Activated T-helper 2 cell treated with anti-CD3 and anti-CD28 coated beads, Interferon-gamma antibody, Interleukin-2, Interleukin-4, amounts not matched to agents 10 μg/mL and 5 μg/mL and 100 μg/mL, durations not matched to agents 14 hours and 24 hours and 36 hours (primary cell): ENCODE measurements around the gene CLEC17A. TPM values are rescaled to one million over a fixed set of nuclear protein-coding genes. Genes with fewer than 3 reads are reported as not detected.
"Not testable (repeated sequence)": the region's sequence is repeated elsewhere in the genome, so short reads cannot be mapped to it uniquely, and the experiment has no call there.

Experiments
- DNase-seq: peaks from one replicate; pipeline ENCODE4 v3.0.0; 2021; ENCODE audit warnings: low spot score
- H3K27ac Mint-ChIP-seq: one replicate; pipeline ENCODE4 v1.8.0; 2021; ENCODE audit warnings: mixed read lengths
- H3K27me3 Mint-ChIP-seq: one replicate; pipeline ENCODE4 v1.8.0; 2021; ENCODE audit warnings: low read depth, mixed read lengths
- H3K36me3 Mint-ChIP-seq: one replicate; pipeline ENCODE4 v1.8.0; 2021; ENCODE audit warnings: low read depth, mixed read lengths
- H3K4me1 Mint-ChIP-seq: one replicate; pipeline ENCODE4 v1.8.0; 2021; ENCODE audit warnings: low read depth, mixed read lengths
- H3K4me3 Mint-ChIP-seq: one replicate; pipeline ENCODE4 v1.8.0; 2021; ENCODE audit warnings: low read depth, mild to moderate bottlenecking, moderate library complexity, mixed read lengths
- H3K9me3 Mint-ChIP-seq: one replicate; pipeline ENCODE4 v1.8.0; 2021; ENCODE audit warnings: mixed read lengths
- intact Hi-C: fragments of 100-400 bp; cut with micrococcal nuclease; formaldehyde crosslinking; loops from one replicate; pipeline ENCODE4 v1.15.1; 2023
- total RNA-seq: library from RNA; stranded (reverse); gene quantifications from 2 replicates; pipeline ENCODE4 v1.2.3, GENCODE V29; 2022

Gene CLEC17A
- total RNA-seq, 1 donor from 2014 or later: 0.14 TPM

GRCh38 chr19:14612657-14613056 lies 29.8 kb downstream of the CLEC17A start:
- intact Hi-C loops: no loop called here
- Mint-ChIP-seq H3K4me3 (no peak overlapping the region), H3K27ac (no peak overlapping the region), H3K27me3 (no peaks in the 10 kb centered on the region), H3K9me3 (no peaks in the 10 kb centered on the region), H3K4me1 (no peaks in the 10 kb centered on the region), H3K36me3 (no peaks in the 10 kb centered on the region)
- no peak for DNase-seq

GRCh38 chr19:14613399-14614098 lies 30.7 kb downstream of the CLEC17A start:
- H3K27ac Mint-ChIP-seq, H3K9me3 Mint-ChIP-seq, H3K4me3 Mint-ChIP-seq, H3K27me3 Mint-ChIP-seq, intact Hi-C loops, H3K4me1 Mint-ChIP-seq, DNase-seq, H3K36me3 Mint-ChIP-seq: not testable (repeated sequence)

- H3K9me3 Mint-ChIP-seq: peaks cover 4% of the 10 kb centered on the region
- H3K4me1 Mint-ChIP-seq: no peaks in the 10 kb centered on the region
- H3K27me3 Mint-ChIP-seq: no peaks in the 10 kb centered on the region
- H3K4me3 Mint-ChIP-seq: no peak overlapping the region
- no peak overlapping the region for H3K27ac Mint-ChIP-seq
- no peak for DNase-seq
- no peaks in the 10 kb centered on the region for H3K36me3 Mint-ChIP-seq
- intact Hi-C loops: no loop called here
These were observed 31.2 kb downstream of the CLEC17A start for GRCh38 chr19:14614099-14614412.

GRCh38 chr19:14615623-14616022 lies 32.7 kb downstream of the CLEC17A start:
- H3K9me3 Mint-ChIP-seq: peaks cover 15% of the 10 kb centered on the region
- no peak for DNase-seq
- intact Hi-C loops: no loop called here
- no peaks in the 10 kb centered on the region for H3K27me3 Mint-ChIP-seq
- H3K27ac Mint-ChIP-seq: no peak overlapping the region
- H3K4me1 Mint-ChIP-seq: no peaks in the 10 kb centered on the region
- H3K36me3 Mint-ChIP-seq: no peaks in the 10 kb centered on the region
- no peak overlapping the region for H3K4me3 Mint-ChIP-seq

- Mint-ChIP-seq H3K4me1 (no peaks in the 10 kb centered on the region), H3K9me3 (peaks cover 15% of the 10 kb centered on the region), H3K27me3 (no peaks in the 10 kb centered on the region), H3K36me3 (no peaks in the 10 kb centered on the region), H3K4me3 (no peak overlapping the region), H3K27ac (no peak overlapping the region)
- intact Hi-C loops: no loop called here
- DNase-seq: no peak
These were observed 33.5 kb downstream of the CLEC17A start for GRCh38 chr19:14616407-14616806.

- Mint-ChIP-seq H3K9me3 (peaks cover 15% of the 10 kb centered on the region), H3K36me3 (no peaks in the 10 kb centered on the region), H3K4me3 (no peak overlapping the region), H3K27ac (no peak overlapping the region), H3K4me1 (no peaks in the 10 kb centered on the region), H3K27me3 (no peaks in the 10 kb centered on the region)
- intact Hi-C loops: no loop called here
- no peak for DNase-seq
These were observed 36.5 kb downstream of the CLEC17A start for GRCh38 chr19:14619404-14619803.

GRCh38 chr19:14624491-14624890 lies 41.6 kb downstream of the CLEC17A start:
- peaks cover 13% of the 10 kb centered on the region for H3K9me3 Mint-ChIP-seq
- H3K4me1 Mint-ChIP-seq, H3K27me3 Mint-ChIP-seq, H3K27ac Mint-ChIP-seq, H3K4me3 Mint-ChIP-seq, H3K36me3 Mint-ChIP-seq, DNase-seq, intact Hi-C loops: not testable (repeated sequence)

- no peaks in the 10 kb centered on the region for H3K27me3 Mint-ChIP-seq
- no peak overlapping the region for H3K27ac Mint-ChIP-seq
- no peak overlapping the region for H3K4me3 Mint-ChIP-seq
- peaks cover 12% of the 10 kb centered on the region for H3K9me3 Mint-ChIP-seq
- intact Hi-C loops: no loop called here
- H3K4me1 Mint-ChIP-seq: no peaks in the 10 kb centered on the region
- no peak for DNase-seq
- no peaks in the 10 kb centered on the region for H3K36me3 Mint-ChIP-seq
These were observed 46.7 kb downstream of the CLEC17A start for GRCh38 chr19:14629557-14629956.

GRCh38 chr19:14632286-14632685 lies 49.4 kb downstream of the CLEC17A start:
- Mint-ChIP-seq H3K4me1 (no peaks in the 10 kb centered on the region), H3K9me3 (peaks cover 12% of the 10 kb centered on the region), H3K4me3 (no peak overlapping the region), H3K27me3 (no peaks in the 10 kb centered on the region), H3K36me3 (no peaks in the 10 kb centered on the region), H3K27ac (no peak overlapping the region)
- no peak for DNase-seq
- intact Hi-C loops: no loop called here

- no peak overlapping the region for H3K27ac Mint-ChIP-seq
- H3K9me3 Mint-ChIP-seq: peaks cover 11% of the 10 kb centered on the region
- DNase-seq: no peak
- H3K36me3 Mint-ChIP-seq: no peaks in the 10 kb centered on the region
- H3K4me3 Mint-ChIP-seq: no peak overlapping the region
- intact Hi-C loops: no loop called here
- H3K4me1 Mint-ChIP-seq: no peaks in the 10 kb centered on the region
- H3K27me3 Mint-ChIP-seq: no peaks in the 10 kb centered on the region
These were observed 56.8 kb downstream of the CLEC17A start for GRCh38 chr19:14639536-14640277.

- no peak for DNase-seq
- intact Hi-C loops: no loop called here
- H3K4me3 Mint-ChIP-seq: no peak overlapping the region
- H3K36me3 Mint-ChIP-seq: no peaks in the 10 kb centered on the region
- H3K27ac Mint-ChIP-seq: no peak overlapping the region
- peaks cover 10% of the 10 kb centered on the region for H3K27me3 Mint-ChIP-seq
- H3K4me1 Mint-ChIP-seq: no peaks in the 10 kb centered on the region
- peaks cover under 1% of the 10 kb centered on the region for H3K9me3 Mint-ChIP-seq
These were observed 65.6 kb downstream of the CLEC17A start for GRCh38 chr19:14648506-14648905.

- no peak overlapping the region for H3K4me3 Mint-ChIP-seq
- H3K9me3 Mint-ChIP-seq: no peaks in the 10 kb centered on the region
- H3K36me3 Mint-ChIP-seq: no peaks in the 10 kb centered on the region
- no peak overlapping the region for H3K27ac Mint-ChIP-seq
- no peak for DNase-seq
- no peaks in the 10 kb centered on the region for H3K4me1 Mint-ChIP-seq
- peaks cover 10% of the 10 kb centered on the region for H3K27me3 Mint-ChIP-seq
- intact Hi-C loops: no loop called here
These were observed 66.1 kb downstream of the CLEC17A start for GRCh38 chr19:14649020-14649419.

GRCh38 chr19:14650161-14650560 lies 67.3 kb downstream of the CLEC17A start:
- DNase-seq: no peak
- Mint-ChIP-seq H3K36me3 (no peaks in the 10 kb centered on the region), H3K4me3 (no peak overlapping the region), H3K27me3 (peaks cover 10% of the 10 kb centered on the region), H3K9me3 (no peaks in the 10 kb centered on the region), H3K4me1 (no peaks in the 10 kb centered on the region), H3K27ac (no peak overlapping the region)
- intact Hi-C loops: no loop called here
